Medulla oblongata (tissue), 1 donor: Measurements from ENCODE around the gene TRPV2.
"Not testable (repeated sequence)": the region's sequence is repeated elsewhere in the genome, so short reads cannot be mapped to it uniquely, and the experiment has no call there.

Experiments used
- DNase-seq: peaks from one replicate; pipeline ENCODE4 v3.0.0-alpha.2; 2015; ENCODE audit errors: extremely low spot score

TRPV2 gene

DNA sequence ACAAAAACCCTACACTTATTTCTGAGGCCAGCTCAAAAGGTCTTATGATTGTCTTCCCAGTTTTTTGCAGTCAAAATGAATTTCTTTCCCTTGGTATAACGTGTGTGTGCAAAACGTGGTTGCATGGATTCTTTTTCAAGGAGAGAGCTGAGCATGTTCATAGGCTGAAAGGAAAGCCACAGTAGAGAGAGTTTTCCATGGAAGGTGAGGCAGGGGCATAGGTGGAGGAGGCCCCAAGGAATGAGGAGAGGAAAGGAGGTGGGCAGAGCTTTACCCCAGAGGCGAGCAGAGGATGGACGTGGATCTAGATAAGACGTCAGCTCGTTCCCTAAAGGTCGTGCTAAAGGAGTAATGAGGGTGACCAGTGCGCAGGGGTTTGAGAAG, 22.8 kb downstream of the TRPV2 start:
- DNase-seq = no peak

DNA sequence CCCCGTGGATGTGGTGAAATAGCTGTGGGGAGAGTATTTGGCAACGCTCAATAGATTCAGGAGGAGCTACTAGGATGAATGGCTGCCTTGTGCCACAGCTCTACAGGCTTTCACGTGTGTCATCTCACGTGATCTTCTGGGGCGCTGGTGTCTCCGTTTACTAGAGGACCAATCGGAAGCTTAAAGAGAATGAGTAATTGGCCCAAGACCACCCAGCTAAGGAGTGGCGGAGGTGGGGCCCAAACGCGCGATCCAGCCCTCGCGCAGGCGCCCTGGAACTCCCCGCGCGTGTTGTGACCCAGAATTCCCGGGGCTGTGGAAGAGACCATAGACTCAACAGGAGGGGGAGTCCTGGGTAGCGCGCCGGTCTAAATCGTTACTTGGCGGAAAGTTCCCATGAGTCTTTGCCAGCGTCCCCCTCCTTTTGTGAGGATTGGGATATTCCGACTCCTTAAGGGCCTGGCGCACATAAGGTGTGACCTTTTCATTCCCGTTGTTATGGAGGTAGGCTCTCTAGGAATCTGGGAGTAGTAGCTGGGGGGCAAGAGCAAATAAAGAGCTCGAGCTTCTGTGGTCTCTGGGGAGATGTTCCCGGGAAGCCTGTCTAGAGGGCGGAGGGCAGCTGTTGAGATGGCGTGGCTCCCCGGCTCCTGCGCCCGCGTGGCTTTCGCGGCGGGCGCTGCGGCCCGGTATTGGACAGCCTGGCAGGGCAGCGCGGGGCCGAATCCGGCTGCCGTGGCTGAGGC, 23.4 kb downstream of the TRPV2 start:
- DNase-seq = peak; percentile 100

DNA sequence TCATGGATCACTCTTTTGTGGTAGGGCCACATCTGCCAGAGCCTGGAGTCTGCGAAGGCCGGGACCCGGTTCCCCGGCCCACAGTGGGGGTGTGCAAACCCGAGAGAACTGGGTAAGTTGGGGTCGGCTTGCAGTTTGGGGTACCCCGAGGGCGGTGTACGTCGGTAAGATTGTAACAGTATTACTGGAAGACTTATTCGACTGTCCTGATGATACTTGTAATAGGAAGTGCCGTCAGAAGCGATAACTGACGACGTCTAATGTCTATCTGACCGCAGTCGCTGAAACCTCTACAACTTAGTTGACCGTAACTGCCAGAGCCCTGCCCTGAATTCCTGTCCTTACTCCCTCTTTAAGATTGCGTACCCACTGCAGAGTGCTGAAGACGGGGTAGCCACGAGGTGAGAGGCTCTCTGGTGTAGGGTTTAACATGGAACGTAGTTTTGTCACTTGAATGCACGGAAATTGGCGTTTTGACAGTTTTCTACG, 24.0 kb downstream of the TRPV2 start:
- DNase-seq = no peak

DNA sequence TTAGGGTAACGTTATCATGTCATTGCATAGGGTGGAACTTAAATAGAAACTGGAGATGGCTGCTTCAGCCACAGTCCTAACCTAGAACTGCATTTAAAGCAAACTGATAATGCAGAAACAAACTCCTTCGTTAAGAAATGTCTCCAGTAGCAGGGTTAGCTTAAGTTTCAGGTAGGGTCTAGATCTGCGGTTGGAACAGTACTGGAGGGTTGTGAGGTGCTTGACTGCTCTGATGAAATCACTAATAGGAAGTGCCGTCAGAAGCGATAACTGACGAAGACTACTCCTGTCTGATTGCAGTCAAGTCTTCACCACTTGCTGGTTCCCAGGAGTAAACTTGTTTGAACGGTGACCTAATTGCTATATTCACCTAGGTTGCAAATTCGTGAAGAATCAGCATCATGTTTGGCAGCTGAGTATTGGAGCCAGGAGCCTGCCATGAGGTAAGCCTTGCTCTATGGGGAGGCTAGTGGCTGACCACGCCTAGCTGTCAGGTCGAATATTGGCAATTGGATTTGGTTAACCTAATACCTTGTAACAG, 24.5 kb downstream of the TRPV2 start:
- DNase-seq = no peak

DNA sequence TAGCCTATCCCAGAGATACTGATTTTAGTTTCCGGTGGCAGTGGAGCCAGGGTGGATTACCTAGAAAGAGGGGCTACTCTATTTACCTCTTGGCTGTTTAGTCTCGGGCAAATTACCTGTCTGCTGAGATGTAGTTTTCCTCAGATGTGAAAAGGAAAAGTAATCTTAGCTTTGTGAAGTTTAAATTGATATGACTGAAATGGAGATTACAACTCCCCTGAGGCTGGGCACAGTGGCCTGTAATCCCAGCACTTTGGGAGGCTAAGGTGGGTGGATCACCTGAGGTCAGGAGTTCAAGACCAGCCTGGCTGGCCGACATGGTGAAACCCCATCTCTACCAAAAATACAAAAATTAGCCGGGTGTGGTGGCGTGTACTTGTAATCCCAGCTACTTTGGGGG, 25.0 kb downstream of the TRPV2 start:
- DNase-seq = not testable (repeated sequence)

DNA sequence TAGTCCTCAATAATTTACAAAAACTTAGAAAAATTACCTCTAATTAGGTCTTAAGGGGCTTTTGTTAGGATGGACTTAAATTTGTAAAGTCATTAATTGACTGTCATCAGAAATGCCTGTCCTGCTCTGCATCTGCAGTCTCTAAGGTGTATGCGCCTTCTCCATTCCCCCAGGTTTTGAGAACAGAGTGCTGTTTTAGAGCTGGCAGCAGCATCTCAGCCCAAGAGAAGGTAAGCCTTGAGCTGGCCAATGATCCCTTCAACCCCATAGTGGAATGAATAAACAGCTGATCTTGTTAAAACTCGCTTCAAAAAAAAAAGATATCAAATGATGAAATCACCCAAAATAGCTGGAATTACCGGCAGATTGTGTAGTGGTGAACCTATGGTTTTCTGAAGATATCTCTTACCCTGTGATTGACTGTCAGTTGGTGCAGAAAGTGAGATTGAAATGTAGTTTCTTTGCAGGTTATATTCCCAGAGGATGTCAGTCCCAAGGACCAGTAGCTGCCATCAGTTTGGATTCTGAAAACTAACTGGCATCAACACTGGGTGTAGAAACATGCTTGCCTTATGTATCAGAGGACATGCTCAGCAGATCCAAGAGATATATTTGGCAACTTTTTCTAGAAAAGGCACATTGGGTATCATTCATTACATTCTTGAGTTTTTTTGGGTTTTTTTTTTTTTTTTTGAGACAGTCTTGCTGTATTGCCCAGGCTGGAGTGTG, 25.7 kb downstream of the TRPV2 start:
- no peak for DNase-seq

DNA sequence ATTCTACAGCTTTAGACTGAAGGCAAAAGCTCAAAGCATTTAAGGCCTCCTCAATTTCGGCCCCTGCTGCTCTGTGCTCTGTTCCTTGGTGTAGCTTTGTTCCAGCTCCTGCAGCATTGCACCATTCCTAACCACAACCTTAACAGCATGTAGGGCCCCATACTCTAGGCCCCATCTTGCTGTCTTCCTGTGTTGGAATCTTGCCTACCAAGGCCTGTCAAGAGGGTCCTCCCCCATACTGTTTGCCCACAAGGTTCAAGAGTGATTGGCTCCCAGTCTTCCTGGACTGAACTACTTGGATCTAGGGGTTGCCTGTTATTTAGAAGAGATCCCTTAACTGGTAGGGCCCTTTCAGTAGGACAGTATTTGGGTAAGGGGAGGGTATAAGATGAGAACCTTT, 26.8 kb downstream of the TRPV2 start:
- no peak for DNase-seq

DNA sequence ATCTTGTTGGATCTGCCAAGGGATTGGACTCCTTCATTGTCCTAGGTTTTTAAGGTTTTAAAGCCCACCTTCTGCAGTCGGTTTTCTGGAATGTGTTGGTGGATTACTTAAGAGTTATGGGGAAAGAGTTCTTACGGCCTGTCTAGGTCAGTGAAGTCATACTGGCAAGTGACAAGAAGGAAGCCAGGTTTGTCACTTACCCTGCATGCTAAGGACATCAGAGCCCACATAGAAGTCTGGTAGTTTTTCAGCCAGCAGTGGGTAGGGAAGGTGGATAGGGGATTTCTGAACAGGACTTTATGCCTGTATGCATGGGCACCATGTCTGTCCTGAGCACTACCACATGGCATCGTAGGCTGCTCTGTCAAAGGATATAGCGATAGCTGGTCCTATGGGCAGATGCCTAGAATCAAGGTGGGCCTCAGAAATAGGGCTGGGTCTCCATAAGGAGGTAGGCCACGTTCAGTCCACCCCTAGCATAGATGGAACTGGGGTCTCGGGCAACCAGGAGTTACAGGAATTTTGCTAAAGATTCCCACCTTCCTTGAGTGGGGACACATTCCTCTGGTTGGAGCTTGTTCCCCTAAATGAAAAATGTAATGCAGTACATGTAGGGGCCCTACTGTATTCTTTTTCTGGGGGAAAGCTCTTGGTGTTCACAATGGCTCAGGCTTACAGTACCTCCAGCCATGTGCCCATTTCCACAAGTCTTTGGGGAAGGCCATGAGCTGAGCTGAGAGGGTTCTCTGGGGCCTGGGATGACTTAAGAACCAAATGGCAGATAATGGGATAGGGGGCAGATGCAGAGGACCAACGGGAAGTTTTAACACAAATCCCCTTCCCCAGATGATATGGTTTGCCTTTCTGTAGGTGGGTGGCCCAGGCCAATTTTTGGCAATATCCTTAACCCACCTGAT, 27.5 kb downstream of the TRPV2 start:
- DNase-seq = no peak

DNA sequence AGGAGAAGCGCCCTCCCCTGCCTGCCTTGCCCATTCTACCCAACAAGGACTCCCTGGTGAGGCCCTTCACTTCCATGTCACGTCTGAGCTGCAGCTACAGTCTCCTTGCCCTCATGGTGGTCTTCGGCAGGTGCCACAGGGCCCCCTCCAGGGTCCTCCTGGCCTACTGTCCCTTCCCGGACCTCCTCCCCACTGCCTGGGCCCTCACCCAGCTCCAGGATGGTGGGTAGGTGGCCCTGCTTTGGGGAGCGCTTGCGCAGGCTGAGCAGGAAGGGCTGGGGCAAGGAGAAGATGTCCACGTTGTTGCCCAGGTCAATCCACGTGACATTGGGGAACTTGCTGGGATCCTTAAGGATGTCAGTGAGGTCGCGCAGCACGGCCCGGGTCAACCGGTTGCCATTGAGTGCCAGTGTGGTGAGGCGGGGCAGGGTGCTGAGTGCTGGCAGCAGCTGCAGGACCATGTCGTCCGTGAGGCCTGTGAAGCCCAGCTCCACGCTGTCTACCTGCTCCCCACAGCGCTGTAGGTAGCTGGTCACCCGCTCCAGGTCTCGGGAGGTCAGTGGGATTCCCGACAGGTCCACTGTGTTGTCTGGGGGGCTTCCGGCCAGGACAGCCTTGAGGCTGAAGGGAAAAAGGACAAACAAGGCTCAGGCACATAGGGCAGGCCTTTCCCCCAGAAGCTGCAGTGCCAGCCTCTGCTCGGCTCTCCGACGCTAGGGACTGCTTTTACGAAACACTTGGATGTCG, 28.3 kb downstream of the TRPV2 start:
- DNase-seq = no peak

DNA sequence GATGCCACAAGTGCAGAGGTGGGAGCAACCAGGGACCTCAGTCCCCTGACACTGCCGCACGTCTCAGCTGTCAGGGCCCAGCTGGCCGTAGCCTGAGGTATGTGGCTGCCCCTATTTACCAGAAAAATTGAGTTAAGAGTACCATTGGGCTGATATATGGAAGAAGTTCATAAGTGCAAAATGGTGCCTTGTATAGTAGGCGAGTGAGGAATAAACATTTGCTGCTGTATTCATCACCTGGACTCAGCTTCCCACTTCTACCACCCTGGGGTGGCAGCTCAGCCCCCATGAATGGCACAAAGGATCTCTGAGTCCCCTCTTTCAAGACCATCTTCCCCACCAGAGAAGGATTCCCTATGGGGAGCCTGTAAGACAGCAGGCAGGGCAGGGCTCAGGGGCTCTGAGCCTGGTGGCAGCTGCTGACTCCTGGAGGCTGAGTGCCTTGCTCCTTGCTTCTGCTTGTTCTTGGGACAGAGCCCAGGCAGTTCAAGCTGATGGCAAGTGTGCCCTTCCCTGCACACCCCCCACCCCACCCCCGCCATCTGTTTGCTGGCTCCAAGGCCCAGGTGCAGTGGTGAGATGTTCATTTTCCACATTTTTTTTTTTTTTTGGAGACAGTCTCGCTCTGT, 29.0 kb downstream of the TRPV2 start:
- DNase-seq = no peak

DNA sequence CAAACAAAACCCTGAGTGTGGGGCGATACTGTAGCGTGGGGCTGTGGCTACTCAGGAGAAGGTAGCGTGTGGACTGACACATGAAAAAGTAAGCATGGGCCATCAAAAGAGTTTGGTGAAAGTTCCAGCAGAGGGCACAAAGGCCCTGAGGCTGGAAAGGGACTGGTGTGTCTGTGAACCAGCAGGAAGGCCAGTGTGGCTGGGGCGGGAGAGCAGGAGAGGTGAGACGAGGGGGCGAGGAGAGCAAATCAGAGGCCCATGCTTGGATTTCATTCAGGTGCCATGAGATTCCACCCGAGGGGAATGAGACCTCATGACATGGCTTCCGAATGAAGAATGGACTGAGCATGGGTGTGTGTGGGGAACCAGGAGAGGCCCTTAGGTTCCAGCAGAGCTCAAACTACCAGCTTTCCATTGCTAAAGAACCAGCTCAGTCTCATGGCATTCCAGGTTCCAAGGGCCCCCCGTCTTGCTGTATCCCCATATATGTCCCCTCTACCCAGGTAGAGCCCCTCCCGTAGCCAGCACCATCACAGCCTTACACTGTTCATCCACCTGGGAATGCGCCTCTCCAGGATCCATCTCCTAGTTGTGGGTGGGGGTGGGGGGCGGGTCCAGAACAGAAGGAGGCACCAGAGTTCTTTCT, 31.1 kb downstream of the TRPV2 start:
- DNase-seq = no peak

DNA sequence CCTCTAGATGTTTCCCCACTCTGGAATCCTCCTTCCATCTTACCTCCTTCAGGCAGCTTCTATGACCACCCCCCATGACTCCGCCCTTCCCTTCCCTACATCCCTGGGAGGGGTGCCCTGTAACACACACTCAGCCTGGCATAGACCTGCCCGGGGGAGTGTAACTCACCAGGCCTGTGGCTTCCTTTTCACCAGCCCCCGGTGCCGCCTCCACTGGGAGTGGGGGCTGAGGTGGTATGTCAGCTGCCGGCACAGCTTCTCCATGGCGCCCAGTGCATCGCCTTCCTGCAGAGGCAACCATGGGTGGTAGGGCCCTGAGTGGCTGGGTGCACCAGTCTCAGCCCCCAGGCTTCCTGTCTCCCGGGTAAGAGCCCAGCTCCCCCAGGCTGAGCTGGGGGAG, 32.3 kb downstream of the TRPV2 start:
- no peak for DNase-seq

DNA sequence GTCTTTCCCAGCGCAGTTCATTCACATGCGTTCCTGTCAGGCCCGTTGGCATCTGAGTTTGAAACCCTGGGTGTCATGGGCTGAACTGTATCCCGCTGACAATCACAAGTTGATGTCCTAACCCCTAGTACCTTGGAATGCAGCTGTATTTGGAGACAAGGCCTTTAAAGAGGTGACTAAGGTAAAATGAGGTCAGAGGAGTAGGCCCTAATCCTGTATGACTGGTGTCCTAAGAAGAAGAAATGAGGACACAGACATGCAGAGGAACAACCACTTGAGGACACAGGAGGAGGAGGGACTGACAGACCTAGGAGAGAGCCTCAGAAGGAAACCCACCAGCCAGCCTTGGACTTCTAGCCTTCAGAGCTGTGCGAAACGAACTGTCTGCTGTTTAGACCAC, 33.1 kb downstream of the TRPV2 start:
- DNase-seq = no peak

DNA sequence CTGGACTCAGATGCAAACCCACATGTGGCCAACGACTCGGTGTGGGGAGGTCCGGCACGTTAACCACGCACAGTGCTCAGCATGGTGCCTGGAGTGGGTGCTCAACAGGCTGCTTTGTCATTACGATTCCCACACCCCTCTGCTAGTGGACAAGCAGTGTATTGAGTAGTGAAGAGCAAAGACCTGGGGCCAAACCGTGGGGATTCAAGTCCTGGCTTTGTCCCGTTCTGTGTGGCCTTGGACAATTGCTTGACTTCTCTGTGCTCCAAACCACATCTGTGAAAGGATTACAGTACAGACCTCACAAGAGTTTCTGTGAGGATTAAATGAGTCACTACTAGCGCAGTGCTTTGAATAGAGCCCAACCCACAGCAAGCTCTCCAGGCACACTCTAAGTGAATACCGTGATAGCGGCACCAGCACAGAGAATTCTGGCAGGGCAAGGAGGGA, 33.8 kb downstream of the TRPV2 start:
- no peak for DNase-seq

DNA sequence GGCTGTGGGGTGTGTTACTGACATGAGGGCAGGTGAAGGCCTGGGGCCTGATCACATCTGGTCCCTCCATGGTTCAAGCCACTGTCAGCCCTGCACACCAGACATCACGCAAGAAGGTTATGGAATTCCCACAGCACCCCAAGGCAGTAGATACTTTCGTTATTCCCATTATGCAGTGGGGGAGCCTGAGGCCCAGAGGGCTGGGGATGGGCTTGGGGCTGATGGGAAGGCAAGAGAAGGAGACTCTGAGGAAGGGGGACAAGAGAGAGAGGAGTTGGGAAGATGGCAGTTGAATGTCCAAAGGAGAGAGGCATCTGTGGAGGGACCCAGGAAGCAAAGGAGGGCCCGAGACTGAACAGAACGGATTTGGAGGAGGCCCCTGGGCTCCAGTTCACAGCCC, 34.7 kb downstream of the TRPV2 start:
- no peak for DNase-seq

DNA sequence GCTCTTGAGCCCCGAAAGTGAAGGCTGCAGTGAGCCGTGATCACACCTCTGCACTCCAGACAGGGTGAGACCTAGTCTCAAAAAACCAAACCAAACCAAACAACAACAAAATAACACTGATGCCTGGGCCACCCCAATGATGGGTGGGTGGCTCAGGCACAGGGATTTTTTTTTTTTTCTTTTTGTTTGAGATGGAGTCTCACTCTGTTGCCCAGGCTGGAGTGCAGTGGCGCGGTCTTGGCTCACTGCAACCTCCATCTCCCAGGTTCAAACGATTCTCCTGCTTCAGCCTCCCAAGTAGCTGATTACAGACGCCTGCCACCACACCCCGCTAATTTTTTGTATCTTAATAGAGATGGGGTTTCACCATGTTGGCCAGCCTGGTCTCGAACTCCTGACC, 36.9 kb downstream of the TRPV2 start:
- DNase-seq = not testable (repeated sequence)

DNA sequence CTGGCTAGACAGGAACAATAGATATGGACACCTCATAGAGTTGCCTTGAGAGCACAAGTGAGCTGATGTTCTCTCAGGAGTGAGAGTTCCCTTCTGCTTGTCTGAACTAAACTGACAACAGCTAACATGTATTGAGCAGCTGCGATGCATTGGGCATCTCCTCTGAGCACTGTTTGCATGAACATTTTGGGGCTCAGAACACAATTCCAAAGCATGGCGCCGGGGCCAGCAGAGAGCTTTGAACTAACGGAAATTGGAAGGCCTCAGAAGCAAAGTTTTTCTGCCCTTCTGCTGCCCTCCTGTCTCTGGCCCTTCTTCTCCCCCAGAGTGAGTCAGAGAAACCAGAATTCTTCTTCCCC, 38.1 kb downstream of the TRPV2 start:
- DNase-seq = no peak

DNA sequence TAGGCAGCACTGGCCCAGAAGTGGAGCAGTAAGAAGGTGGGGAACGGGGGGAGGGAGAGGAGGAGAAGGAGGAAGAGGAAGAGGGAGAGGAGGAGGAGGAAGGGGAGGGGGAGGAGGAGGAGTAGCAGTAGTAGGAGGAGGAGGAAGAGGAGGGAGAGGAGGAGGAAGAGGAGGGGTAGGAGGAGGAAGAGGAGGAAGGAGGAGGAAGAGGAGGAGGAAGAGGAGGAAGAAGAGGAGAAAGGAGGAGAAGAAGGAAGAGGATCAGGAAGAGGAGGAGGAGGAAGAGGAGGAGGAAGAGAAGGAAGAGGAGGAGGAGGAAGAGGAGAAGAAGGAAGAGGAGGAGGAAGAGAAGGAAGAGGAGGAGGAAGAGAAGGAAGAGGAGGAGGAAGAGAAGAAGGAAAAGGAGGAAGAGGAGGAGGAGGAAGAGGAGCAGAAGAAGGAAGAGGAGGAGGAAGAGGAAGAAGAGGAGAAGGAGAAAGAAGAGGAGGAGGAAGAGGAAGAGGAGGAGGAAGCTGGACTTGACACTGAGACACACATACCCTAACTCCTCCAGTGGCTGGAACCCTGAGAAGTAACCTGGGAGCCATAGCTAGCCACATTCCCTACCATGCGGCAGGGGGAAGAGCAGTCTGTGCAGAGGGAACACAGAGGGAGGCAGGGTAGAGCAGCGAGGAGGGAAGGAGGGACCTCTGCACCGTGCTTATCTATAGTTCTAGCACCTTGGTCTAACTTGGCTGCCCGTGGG, 40.8 kb downstream of the TRPV2 start:
- no peak for DNase-seq

DNA sequence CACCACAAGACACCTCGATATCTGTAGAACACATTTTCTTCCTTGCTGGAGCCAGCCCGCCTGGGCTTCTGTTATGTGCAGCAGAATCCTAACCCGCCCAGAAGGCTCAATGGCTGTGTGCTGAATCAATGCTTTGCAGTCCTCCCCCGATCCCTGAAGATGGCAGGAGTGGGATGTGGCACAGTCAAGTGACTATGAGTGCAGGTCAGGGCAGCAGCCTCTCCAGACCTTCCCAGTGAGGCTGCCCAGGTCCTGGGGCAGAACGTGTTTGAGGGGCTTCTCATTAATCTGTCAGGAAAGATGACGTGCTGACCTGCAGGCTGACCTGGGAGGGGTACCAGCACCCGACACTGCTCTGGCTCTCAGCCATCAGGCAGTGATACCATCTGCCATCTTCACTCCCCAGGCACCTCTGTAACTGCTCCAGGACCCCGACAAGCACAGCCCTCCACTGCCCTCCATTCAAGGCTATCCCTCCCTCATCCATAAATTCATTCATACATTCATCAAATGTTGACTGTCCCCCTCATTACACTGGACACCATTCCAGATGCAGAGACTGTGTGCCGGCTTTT, 41.5 kb downstream of the TRPV2 start:
- no peak for DNase-seq
